GM21786 (cell line): ENCODE measurements around the gene ENOX2.
"Not testable (repeated sequence)": the region's sequence is repeated elsewhere in the genome, so short reads cannot be mapped to it uniquely, and the experiment has no call there.

Source experiments
- ATAC-seq: cut with Tn5 transposase; IDR thresholded peaks from one replicate; pipeline ENCODE4 v1.9.1; 2021; ENCODE audit not compliant: unreplicated experiment

The ENOX2 gene

GRCh38 chrX:130827648-130828047 lies 75.4 kb downstream of the ENOX2 start:
- no peak for ATAC-seq

- ATAC-seq, result no peak
Observed at GRCh38 chrX:130826249-130826648, 76.8 kb downstream of the ENOX2 start.

- ATAC-seq, result no peak
Observed at GRCh38 chrX:130825525-130825924, 77.5 kb downstream of the ENOX2 start.

GRCh38 chrX:130819367-130819766 lies 83.6 kb downstream of the ENOX2 start:
- not testable (repeated sequence) for ATAC-seq

- ATAC-seq, result not testable (repeated sequence)
Observed at GRCh38 chrX:130813932-130814331, 89.1 kb downstream of the ENOX2 start.

GRCh38 chrX:130810561-130810960 lies 92.4 kb downstream of the ENOX2 start:
- no peak for ATAC-seq

- no peak for ATAC-seq
Observed at GRCh38 chrX:130805903-130806302, 97.1 kb downstream of the ENOX2 start.

GRCh38 chrX:130803537-130803936 lies 99.5 kb downstream of the ENOX2 start:
- no peak for ATAC-seq

GRCh38 chrX:130801901-130802300 lies 101.1 kb downstream of the ENOX2 start:
- no peak for ATAC-seq

- ATAC-seq, result no peak
Observed at GRCh38 chrX:130799393-130799792, 103.6 kb downstream of the ENOX2 start.

GRCh38 chrX:130793975-130794374 lies 109.0 kb downstream of the ENOX2 start:
- ATAC-seq, result no peak

GRCh38 chrX:130791870-130792269 lies 111.1 kb downstream of the ENOX2 start:
- not testable (repeated sequence) for ATAC-seq

GRCh38 chrX:130789793-130790192 lies 113.2 kb downstream of the ENOX2 start:
- ATAC-seq, result no peak

GRCh38 chrX:130788786-130789581 lies 114.0 kb downstream of the ENOX2 start:
- no peak for ATAC-seq

- ATAC-seq, result no peak
Observed at GRCh38 chrX:130786030-130786429, 117.0 kb downstream of the ENOX2 start.

- no peak for ATAC-seq
Observed at GRCh38 chrX:130778773-130779172, 124.2 kb downstream of the ENOX2 start.

- ATAC-seq, result no peak
Observed at GRCh38 chrX:130775849-130776248, 127.2 kb downstream of the ENOX2 start.

GRCh38 chrX:130772776-130773143 lies 130.2 kb downstream of the ENOX2 start:
- ATAC-seq, result no peak

GRCh38 chrX:130772105-130772775 lies 130.8 kb downstream of the ENOX2 start:
- no peak for ATAC-seq

- no peak for ATAC-seq
Observed at GRCh38 chrX:130771648-130772047, 131.4 kb downstream of the ENOX2 start.

GRCh38 chrX:130771230-130771629 lies 131.8 kb downstream of the ENOX2 start:
- no peak for ATAC-seq

- ATAC-seq, result no peak
Observed at GRCh38 chrX:130770615-130771014, 132.4 kb downstream of the ENOX2 start.
